Prostate gland (tissue), 2 donors: Measurements from ENCODE around the gene ZNHIT3.
"Not testable (repeated sequence)": the region's sequence is repeated elsewhere in the genome, so short reads cannot be mapped to it uniquely, and the experiment has no call there.

Source experiments
- CTCF ChIP-seq, 4 experiments: fragments of 200-600 bp in 2 of 4; fragments of 450-650 bp in 2 of 4; sonication (generic) in 2 of 4; IDR thresholded peaks; 1 replicate in 3 of 4; 2 replicates in 1 of 4; pipeline ENCODE4 v1.5.1; 2016 to 2019; ENCODE audit warnings: antibody characterized with exemption in 4 of 4, mild to moderate bottlenecking in 2 of 4, moderate library complexity in 2 of 4
- POLR2AphosphoS5 ChIP-seq: sonication (generic); formaldehyde crosslinking; IDR thresholded peaks from one replicate; pipeline ENCODE4 v1.6.1; 2017; ENCODE audit warnings: antibody characterized with exemption

DNA sequence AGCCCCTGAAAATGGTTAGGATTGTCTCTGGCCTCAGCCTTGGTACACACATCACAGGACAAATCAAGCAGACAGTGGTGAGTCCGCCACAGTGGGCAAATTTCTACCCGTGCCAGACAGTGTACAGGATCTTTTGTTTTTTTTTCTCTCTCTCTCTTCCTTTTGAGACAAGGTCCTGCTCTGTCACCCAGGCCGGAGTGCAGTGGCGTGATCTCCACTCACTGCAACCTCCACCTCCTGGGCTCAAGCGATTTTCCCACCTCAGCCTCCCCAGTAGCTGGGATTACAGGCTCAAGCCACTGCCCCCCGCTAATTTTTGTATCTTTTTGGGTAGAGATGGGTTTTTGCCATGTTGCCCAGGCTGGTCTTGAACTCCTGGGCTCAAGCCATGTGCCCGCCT, 2.5 kb upstream of the ZNHIT3 start:
- TF ChIP-seq CTCF (IDR thresholded peaks at IDR 0.05); POLR2AphosphoS5: not testable (repeated sequence)
